GM20000 (cell line): ENCODE measurements around the gene TFAP2A.

Experiments used
- DNase-seq: peaks from one replicate; pipeline ENCODE4 v3.0.0; 2012; ENCODE audit warnings: low spot score
- TF ChIP-seq, protein P1 (sequence below): IDR thresholded peaks from 2 replicates; pipeline ENCODE4 v1.5.1; 2012; ENCODE audit warnings: mild to moderate bottlenecking, control low read depth; ENCODE audit errors: extremely low read depth, missing control alignments

TFAP2A gene

DNA sequence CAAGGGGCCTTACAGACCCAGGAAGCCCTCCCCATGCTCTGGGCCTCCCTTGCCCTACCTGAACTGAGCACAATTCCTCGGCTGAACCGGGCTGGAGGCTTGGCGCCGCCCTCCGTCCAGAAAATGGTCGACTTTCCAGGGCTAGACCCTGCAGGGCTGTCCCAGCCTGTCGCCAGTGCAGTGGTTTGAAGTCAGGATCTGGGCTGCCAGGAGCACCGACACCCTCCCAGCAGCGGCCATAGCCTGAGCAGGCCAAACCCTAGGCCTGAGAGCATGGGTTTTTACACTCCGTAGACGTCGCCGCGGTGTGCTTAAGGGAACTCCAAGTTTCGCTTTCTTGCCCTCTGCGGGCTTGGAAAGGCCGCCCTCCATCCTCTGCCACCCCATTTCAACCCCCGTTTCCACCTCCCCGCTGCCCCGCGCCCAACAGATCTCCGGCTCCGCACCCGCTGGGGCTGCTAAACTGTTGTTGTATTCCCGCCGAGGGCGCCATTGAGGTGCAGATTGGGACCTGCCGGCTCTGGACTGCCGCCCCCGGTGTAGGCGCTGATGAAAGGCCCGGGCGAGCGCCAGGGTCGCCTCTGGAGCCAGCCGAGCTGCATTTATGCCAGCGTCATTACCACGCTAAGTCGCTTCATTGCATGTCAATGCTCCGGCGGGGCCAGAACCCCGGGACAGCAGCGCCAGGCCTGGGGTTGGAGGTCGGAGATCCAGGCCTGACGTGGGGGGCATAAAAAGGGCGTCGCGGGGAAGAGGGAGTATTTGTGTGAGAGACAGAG, 2.2 kb upstream of the TFAP2A start:
- DNase-seq: no peak
- TF ChIP-seq, protein P1, sequence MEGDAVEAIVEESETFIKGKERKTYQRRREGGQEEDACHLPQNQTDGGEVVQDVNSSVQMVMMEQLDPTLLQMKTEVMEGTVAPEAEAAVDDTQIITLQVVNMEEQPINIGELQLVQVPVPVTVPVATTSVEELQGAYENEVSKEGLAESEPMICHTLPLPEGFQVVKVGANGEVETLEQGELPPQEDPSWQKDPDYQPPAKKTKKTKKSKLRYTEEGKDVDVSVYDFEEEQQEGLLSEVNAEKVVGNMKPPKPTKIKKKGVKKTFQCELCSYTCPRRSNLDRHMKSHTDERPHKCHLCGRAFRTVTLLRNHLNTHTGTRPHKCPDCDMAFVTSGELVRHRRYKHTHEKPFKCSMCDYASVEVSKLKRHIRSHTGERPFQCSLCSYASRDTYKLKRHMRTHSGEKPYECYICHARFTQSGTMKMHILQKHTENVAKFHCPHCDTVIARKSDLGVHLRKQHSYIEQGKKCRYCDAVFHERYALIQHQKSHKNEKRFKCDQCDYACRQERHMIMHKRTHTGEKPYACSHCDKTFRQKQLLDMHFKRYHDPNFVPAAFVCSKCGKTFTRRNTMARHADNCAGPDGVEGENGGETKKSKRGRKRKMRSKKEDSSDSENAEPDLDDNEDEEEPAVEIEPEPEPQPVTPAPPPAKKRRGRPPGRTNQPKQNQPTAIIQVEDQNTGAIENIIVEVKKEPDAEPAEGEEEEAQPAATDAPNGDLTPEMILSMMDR: no peak

DNA sequence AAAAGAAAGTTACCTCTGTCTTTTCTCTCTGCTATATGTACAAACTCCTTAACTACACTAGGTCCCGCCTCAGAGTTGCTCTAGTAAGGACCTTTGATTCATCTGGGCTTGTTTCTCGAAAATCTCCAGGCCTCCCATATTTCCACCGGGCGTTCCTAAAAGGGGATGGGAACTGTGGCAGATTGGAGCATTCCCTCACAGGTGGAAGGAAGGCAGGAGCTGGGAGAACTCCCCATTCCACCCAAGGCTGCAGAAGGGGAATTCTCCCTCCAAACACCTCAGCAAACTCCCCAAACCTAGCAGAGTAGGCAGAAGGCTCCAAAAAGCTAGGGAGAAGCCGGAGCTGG, 1.6 kb upstream of the TFAP2A start:
- TF ChIP-seq, protein P1: no peak

DNA sequence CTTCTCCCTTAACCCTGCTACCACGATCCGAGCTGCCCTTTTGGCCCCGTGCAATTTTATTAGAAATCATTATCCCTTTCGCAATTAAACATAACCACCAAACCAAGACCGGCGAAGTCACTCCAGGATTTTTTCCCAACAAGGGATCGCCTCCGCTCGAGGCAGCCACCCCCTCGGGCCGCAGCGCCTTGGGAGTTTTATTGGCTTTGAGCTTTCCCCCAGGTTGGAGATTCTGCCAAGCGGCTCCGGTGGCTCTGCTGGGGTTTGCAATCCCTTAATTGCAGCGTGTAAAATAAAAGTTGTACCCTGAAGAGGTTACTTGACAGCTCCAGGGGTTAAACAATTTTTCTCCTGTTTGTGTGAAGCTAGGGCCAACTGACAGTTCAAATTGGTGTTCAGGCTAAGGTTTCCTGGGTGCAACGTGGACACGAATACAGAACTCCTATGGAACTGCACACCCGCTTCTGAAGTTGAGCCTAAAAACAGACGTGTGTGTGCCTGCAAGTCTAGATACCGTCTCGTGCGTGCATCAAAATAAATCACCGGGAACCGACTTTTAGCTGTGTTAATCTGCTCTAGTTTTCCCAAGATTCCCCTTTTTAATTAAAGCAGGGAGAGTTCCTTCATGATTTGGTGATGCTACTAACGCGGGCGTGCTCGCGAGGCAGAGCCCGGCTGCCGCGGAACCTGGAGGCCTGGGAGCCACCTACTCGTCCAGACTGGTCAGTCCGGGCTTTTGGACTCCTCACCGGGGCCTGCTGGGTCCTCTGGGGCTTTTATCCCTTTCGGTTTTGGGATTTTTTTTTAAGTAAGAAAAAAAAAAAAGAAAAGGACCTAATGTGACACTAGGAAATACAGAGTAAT, 975 bp upstream of the TFAP2A start:
- no peak for DNase-seq
- TF ChIP-seq, protein P1: no peak

More for the DNA sequence above, 1.6 kb upstream of the TFAP2A start:
- DNase-seq: no peak

DNA sequence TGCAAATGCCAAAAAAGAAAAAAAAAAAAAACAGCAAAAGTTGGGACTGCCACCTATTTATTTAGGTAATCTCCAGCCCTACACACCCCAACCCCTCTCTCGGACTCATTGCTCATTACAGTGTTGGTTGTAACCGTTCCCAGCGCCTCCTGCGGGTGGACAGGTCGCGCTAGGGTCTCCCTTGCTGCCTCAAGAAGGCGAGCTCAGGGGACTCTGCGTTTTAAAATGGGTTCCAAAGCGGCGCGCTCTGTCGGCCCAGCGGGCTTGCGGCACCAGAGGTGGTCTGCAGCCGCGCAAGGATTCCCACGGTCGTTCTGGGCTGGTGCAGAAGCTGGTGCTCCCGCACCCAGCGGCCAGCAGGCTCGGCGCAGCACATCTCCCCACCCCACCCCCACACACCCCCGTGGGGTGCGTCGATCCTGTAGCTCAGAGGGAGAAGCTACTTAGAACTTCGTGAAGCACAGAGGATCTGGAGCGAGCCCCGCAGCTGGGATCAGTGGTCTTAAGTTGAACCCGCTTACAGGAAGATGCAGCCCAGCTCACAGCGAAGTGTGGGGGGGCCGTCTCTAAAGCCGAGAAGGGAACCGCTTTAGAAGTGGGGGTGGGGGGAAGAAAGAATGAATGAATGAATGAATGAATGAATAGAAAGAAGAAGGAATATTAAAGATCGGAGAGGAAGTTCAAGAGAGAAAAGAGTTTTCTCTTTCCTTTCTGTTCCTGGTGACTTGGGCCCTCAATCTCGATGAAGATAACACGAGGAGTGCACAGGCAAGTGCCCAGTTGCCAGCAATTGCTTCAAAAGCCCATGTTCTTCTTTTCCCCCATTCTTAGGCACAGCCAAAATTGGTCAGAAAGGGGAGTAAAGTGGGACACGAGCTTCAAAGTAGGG, 780 bp downstream of the TFAP2A start:
- DNase-seq: no peak
- TF ChIP-seq, protein P1: no peak

DNA sequence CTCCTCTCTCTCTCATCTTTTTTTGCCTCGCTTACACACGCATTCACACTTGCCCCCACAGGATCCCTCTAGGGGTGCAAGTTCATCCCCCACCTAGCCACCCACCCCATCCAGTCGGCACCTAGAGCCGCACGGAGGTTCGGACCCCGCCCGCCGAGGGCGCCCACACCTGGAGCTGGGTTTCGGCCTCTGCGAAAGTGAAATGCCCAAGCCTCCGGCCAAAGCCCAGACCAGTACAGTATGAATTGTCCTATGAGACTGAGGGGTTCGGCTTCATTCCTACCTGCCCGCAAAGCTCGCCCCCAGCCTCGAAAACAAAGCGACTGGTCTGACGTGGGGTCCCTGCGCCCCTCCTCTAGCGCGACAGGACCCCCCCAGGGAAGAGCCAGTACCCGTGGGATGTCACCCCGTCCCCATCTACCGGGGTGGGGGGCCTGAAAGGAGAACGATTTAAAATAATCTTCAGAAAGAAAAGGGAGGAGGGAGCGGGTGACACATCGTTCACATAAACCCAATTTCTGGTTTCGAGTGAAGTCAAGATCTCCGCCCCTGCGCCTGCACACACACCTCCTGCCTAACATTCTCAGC, 1.5 kb downstream of the TFAP2A start:
- no peak for DNase-seq
- TF ChIP-seq, protein P1: no peak

DNA sequence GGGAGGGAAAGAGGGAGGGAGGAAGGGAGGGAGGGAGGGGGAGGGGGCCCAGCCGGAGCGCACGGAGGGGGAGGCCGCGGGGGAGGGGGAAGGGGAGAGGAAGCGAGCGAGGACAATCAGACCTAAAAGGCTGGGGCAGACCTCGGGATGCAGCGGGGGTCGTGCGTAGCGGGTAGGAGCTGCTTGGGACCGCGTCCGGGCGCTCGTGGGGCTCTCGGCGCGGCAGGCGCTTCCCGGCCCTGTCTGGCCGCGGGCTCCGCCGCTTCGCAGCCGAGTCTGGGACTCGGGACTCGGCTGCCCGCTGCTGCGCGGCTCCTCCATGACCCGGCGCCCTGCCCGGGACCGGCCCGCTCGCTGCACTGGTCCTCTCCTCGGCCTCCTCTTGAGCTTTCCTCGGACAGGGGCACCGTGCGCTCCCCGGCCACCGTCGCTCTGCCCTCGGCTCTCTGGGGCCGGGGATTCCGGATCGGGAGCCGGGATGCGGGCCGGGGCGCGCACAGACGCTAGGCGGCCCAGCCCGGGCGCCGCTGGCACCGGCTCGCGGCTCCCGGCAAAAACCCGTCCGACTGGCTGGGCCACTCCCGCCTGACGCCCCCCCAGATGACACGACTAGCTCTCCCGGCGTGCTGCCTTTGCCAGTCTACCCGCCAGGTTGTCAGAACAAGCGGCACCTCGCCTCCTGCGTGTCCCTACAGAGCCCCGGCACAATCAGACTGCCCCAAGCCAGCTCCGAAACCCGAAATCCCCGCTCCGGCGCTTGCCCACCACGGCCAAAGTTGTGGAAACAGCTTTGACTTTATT, 2.2 kb downstream of the TFAP2A start:
- TF ChIP-seq, protein P1: no peak
- peak; percentile 73 for DNase-seq
